K562 (cell line): Measurements from ENCODE around the gene ZNF649. TPM values are rescaled to one million over a fixed set of nuclear protein-coding genes. Genes with fewer than 3 reads are reported as not detected.
A peak's percentile ranks its signal among the peaks of the same experiment; 100 is the strongest.

Experiments
- FOXA3 ChIP-seq, 2 experiments: fragments of 450-650 bp in 1 of 2; sonication (generic) in 1 of 2; formaldehyde crosslinking; IDR thresholded peaks in 1 of 2; conservative IDR thresholded peaks in 1 of 2; 2 replicates each; pipeline versions ENCODE4 v1.4.0 to v1.8.0; 2020 to 2022; ENCODE audit warnings: mild to moderate bottlenecking in 2 of 2, missing genetic modification reagents in 1 of 2
- HNRNPH1 ChIP-seq: fragments of 200-400 bp; formaldehyde crosslinking; optimal IDR thresholded peaks from 2 replicates; pipeline ENCODE3; 2017; ENCODE audit warnings: low read depth, mild to moderate bottlenecking, low read length, moderate library complexity
- NONO ChIP-seq, 2 experiments: fragments of 200-400 bp in 1 of 2; fragments of 450-650 bp in 1 of 2; formaldehyde crosslinking in 1 of 2; IDR thresholded peaks; 2 replicates each; pipeline ENCODE4 v1.6.1; 2017; ENCODE audit warnings: low read depth in 2 of 2, mild to moderate bottlenecking in 2 of 2, moderate library complexity in 2 of 2, low read length in 1 of 2
- POLR2G ChIP-seq: fragments of 200-400 bp; formaldehyde crosslinking; IDR thresholded peaks from 2 replicates; pipeline ENCODE4 v1.6.1; 2017; ENCODE audit warnings: low read depth, mild to moderate bottlenecking, antibody characterized with exemption, low read length, moderate library complexity
- TFAP4 ChIP-seq: sonication (generic); formaldehyde crosslinking; IDR thresholded peaks from 2 replicates; pipeline ENCODE4 v1.8.0; 2022; ENCODE audit warnings: missing genetic modification reagents, mild to moderate bottlenecking, moderate library complexity, borderline replicate concordance
- TSHZ1 ChIP-seq: fragments of 250-450 bp; sonication (Bioruptor Pico); IDR thresholded peaks from 2 replicates; pipeline ENCODE4 v1.4.0; 2020; ENCODE audit warnings: mild to moderate bottlenecking, moderate library complexity
- ZNF512 ChIP-seq: IDR thresholded peaks from 2 replicates; pipeline ENCODE4 v1.6.1; 2016; ENCODE audit warnings: missing genetic modification characterization, missing compliant biosample characterization
- ZNF780A ChIP-seq: fragments of 250-450 bp; sonication (Bioruptor Pico); IDR thresholded peaks from 2 replicates; pipeline ENCODE4 v1.5.0; 2021; ENCODE audit warnings: mild to moderate bottlenecking
- polyA plus RNA-seq, 8 experiments: library from polyadenylated mRNA; depleted of rRNA in 4 of 8; stranded (reverse) in 5 of 8; unstranded in 3 of 8; fragments of >200 nt; fragmentation: Nextera tagmentation in 2 of 8; fragmentation: Illumina TruSeq in 1 of 8; extraction: Ambion mirVana in 2 of 8; extraction: Trizol in 1 of 8; gene quantifications; 2 replicates each; pipeline versions ENCODE4 v1.2.1 to v1.2.3, GENCODE V29; 2011 to 2014; ENCODE audit warnings: inconsistent platforms in 1 of 8, missing spikeins in 1 of 8
- total RNA-seq, 7 experiments: library from RNA; depleted of rRNA in 6 of 7; stranded (reverse); fragments of >200 nt in 6 of 7; fragmentation: Illumina TruSeq in 2 of 7; extraction: Trizol in 2 of 7; gene quantifications; 2 replicates each; pipeline versions ENCODE4 v1.2.1 to v1.2.3, GENCODE V29; 2011 to 2021; ENCODE audit warnings: low replicate concordance in 1 of 7
- TF ChIP-seq, protein P1 (sequence below): fragments of 250-450 bp; sonication (Bioruptor Pico); IDR thresholded peaks from 2 replicates; pipeline ENCODE4 v1.9.0; 2021; ENCODE audit warnings: mild to moderate bottlenecking, inconsistent platforms
- TF ChIP-seq, protein P2 (sequence below), 3 experiments: IDR thresholded peaks in 2 of 3; conservative IDR thresholded peaks in 1 of 3; 2 replicates each; pipeline ENCODE4 v1.5.1; 2011 to 2012; ENCODE audit warnings: low read length in 3 of 3, mild to moderate bottlenecking in 3 of 3, control low read depth in 2 of 3, improper control_type of control experiment in 1 of 3, inconsistent platforms in 1 of 3, low read depth in 1 of 3, mixed read lengths in 1 of 3, moderate library complexity in 1 of 3; ENCODE audit not compliant: insufficient read depth in 2 of 3
- TF ChIP-seq, protein P3 (sequence below): fragments of 450-650 bp; conservative IDR thresholded peaks from 2 replicates; pipeline ENCODE4 v1.6.1; 2016; ENCODE audit warnings: missing genetic modification characterization, low read depth, mild to moderate bottlenecking, missing compliant biosample characterization, moderate library complexity

The ZNF649 gene
- total and polyA plus RNA-seq, 9 of the 15 experiments (the other 6 are each of a cell fraction or from before 2014, with no cell fraction given): 1.4 to 14.9 (median 8.3) TPM

- TF ChIP-seq, protein P1, sequence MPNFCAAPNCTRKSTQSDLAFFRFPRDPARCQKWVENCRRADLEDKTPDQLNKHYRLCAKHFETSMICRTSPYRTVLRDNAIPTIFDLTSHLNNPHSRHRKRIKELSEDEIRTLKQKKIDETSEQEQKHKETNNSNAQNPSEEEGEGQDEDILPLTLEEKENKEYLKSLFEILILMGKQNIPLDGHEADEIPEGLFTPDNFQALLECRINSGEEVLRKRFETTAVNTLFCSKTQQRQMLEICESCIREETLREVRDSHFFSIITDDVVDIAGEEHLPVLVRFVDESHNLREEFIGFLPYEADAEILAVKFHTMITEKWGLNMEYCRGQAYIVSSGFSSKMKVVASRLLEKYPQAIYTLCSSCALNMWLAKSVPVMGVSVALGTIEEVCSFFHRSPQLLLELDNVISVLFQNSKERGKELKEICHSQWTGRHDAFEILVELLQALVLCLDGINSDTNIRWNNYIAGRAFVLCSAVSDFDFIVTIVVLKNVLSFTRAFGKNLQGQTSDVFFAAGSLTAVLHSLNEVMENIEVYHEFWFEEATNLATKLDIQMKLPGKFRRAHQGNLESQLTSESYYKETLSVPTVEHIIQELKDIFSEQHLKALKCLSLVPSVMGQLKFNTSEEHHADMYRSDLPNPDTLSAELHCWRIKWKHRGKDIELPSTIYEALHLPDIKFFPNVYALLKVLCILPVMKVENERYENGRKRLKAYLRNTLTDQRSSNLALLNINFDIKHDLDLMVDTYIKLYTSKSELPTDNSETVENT: no peak
- TF ChIP-seq TSHZ1 (CRISPR knock-in tag): no peak
- no peak for TF ChIP-seq HNRNPH1
- TF ChIP-seq, protein P2, sequence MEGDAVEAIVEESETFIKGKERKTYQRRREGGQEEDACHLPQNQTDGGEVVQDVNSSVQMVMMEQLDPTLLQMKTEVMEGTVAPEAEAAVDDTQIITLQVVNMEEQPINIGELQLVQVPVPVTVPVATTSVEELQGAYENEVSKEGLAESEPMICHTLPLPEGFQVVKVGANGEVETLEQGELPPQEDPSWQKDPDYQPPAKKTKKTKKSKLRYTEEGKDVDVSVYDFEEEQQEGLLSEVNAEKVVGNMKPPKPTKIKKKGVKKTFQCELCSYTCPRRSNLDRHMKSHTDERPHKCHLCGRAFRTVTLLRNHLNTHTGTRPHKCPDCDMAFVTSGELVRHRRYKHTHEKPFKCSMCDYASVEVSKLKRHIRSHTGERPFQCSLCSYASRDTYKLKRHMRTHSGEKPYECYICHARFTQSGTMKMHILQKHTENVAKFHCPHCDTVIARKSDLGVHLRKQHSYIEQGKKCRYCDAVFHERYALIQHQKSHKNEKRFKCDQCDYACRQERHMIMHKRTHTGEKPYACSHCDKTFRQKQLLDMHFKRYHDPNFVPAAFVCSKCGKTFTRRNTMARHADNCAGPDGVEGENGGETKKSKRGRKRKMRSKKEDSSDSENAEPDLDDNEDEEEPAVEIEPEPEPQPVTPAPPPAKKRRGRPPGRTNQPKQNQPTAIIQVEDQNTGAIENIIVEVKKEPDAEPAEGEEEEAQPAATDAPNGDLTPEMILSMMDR (IDR thresholded peaks at IDR 0.05 in 2 of 3, conservative IDR thresholded peaks at IDR 0.05 in 1 of 3; ENCODE audit: insufficient read depth in 2 of 3, low read depth in 1 of 3, low read length in 3 of 3): peak in 1 of 3 experiments; percentile 28; a peak in 2 of 6 replicates
- peak; percentile 87 for TF ChIP-seq POLR2G
- TF ChIP-seq, protein P3, sequence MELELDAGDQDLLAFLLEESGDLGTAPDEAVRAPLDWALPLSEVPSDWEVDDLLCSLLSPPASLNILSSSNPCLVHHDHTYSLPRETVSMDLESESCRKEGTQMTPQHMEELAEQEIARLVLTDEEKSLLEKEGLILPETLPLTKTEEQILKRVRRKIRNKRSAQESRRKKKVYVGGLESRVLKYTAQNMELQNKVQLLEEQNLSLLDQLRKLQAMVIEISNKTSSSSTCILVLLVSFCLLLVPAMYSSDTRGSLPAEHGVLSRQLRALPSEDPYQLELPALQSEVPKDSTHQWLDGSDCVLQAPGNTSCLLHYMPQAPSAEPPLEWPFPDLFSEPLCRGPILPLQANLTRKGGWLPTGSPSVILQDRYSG (tag): 0 out of 2 replicates have a peak, but pooled peaks have one; percentile 59
- no peak for TF ChIP-seq NONO (IDR thresholded peaks at IDR 0.05; ENCODE audit: low read depth in 2 of 2, low read length in 1 of 2)
- TF ChIP-seq FOXA3 (CRISPR knock-in tag; conservative IDR thresholded peaks at IDR 0.05 in 1 of 2, IDR thresholded peaks at IDR 0.05 in 1 of 2): no peak
- TF ChIP-seq ZNF780A (CRISPR knock-in tag): no peak
- TF ChIP-seq ZNF512: no peak
- TF ChIP-seq TFAP4 (CRISPR knock-in tag): peak; percentile 50; the same call in 1 of the 2 replicates
Observed at GRCh38 chr19:51904331-51905165, at the start of gene ZNF649 (continued).
